Natural killer cell (primary cell): Measurements from ENCODE around the gene ESYT2. TPM values are rescaled to one million over a fixed set of nuclear protein-coding genes. Genes with fewer than 3 reads are reported as not detected.
"Not testable (repeated sequence)": the region's sequence is repeated elsewhere in the genome, so short reads cannot be mapped to it uniquely, and the experiment has no call there.

Source experiments
- ATAC-seq, 3 donors: fragments of 150-1000 bp in 2 of 3; fragments of 200-7000 bp in 1 of 3; cut with Tn5 transposase; 1 replicate in 1 of 3; 2 replicates in 2 of 3; pipeline ENCODE4 v1.10.0; 2021; ENCODE audit warnings: mild to moderate bottlenecking in 2 of 3, moderate library complexity in 2 of 3
- DNase-seq, 2 donors: peaks; one replicate each; pipeline versions ENCODE4 v3.0.0 to v3.0.0-alpha.2; 2013 to 2021; ENCODE audit warnings: mixed read lengths in 1 of 2
- H3K27ac ChIP-seq: one replicate; pipeline ENCODE4 v1.5.1; 2013; ENCODE audit warnings: mild to moderate bottlenecking, low read length
- H3K27me3 ChIP-seq: one replicate; pipeline ENCODE4 v1.6.1; 2013; ENCODE audit warnings: low read length; ENCODE audit not compliant: control insufficient read depth, insufficient read depth
- H3K36me3 ChIP-seq: one replicate; pipeline ENCODE4 v1.6.1; 2013; ENCODE audit warnings: low read length; ENCODE audit not compliant: control insufficient read depth, insufficient read depth
- H3K4me1 ChIP-seq: one replicate; pipeline ENCODE4 v1.6.1; 2013; ENCODE audit warnings: low read length; ENCODE audit not compliant: control insufficient read depth, insufficient read depth
- H3K4me3 ChIP-seq: one replicate; pipeline ENCODE4 v1.5.1; 2013; ENCODE audit warnings: low read length
- H3K9me3 ChIP-seq: one replicate; pipeline ENCODE4 v1.6.1; 2013; ENCODE audit warnings: low read length; ENCODE audit not compliant: control insufficient read depth, insufficient read depth
- H3K27ac Mint-ChIP-seq, 2 donors: one replicate each; pipeline ENCODE4 v1.8.0; 2022; ENCODE audit warnings: mild to moderate bottlenecking in 2 of 2, mixed read lengths in 2 of 2, moderate library complexity in 1 of 2
- H3K27me3 Mint-ChIP-seq, 2 donors: one replicate each; pipeline ENCODE4 v1.8.0; 2022; ENCODE audit warnings: low read depth in 2 of 2, mixed read lengths in 2 of 2
- H3K36me3 Mint-ChIP-seq: one replicate; pipeline ENCODE4 v1.8.0; 2022; ENCODE audit warnings: mixed read lengths
- H3K4me1 Mint-ChIP-seq, 2 donors: one replicate each; pipeline ENCODE4 v1.8.0; 2022; ENCODE audit warnings: mixed read lengths in 2 of 2
- H3K4me3 Mint-ChIP-seq: one replicate; pipeline ENCODE4 v1.8.0; 2022; ENCODE audit warnings: mild to moderate bottlenecking, moderate library complexity, mixed read lengths
- H3K9me3 Mint-ChIP-seq, 2 donors: one replicate each; pipeline ENCODE4 v1.8.0; 2022; ENCODE audit warnings: mixed read lengths in 2 of 2
- WGBS: methylation state at CpG from one replicate; pipeline ENCODE4 v1.1.7; 2013; ENCODE audit warnings: missing lambda C conversion rate; ENCODE audit not compliant: insufficient coverage; 5-methylcytosine and 5-hydroxymethylcytosine counted together
- intact Hi-C: fragments of 100-400 bp; cut with micrococcal nuclease; formaldehyde crosslinking; loops from one replicate; pipeline ENCODE4 v1.14.2; 2022
- total RNA-seq, 4 donors: library from RNA; stranded (reverse); fragments of 120-200 nt in 1 of 4; gene quantifications; one replicate each; pipeline versions ENCODE4 v1.2.3 to v1.2.4, GENCODE V29; 2013 to 2022
- TF ChIP-seq, protein P1 (sequence below): fragments of 200-600 bp; IDR thresholded peaks from one replicate; pipeline ENCODE4 v1.8.0; 2022; ENCODE audit warnings: antibody characterized with exemption

ESYT2 gene
- total RNA-seq, 3 donors from 2014 or later (not counting 1 experiment from before 2014, with no cell fraction given): 137 to 163 (median 160) TPM

DNA sequence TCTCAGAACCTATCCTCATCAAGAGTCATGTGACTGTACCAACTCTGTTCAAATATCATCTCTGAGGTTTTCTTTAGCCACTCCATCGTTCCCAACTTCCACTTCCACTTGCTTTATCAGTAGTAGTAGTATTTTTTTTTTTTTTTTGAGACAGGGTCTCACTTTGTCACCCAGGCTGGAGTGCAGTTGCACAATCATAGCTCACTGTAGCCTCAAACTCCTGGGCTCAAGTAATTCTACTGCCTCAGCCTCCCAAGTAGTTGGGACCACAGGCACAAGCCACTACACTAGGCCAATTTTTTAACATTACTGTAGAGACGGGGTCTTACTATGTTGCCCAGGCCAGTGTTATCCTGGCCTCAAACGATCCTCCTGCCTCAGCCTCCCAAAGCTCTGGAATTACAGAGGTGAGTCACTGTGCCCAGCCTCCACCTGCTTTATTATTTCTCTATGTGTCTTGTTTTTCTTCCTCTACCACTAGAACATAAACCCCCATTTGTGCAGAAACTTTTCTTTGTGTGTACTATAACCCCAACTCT lies 130.6 kb downstream of the ESYT2 start:
- Mint-ChIP-seq H3K9me3 (no peaks in the 10 kb centered on the region), H3K27ac (peak overlapping the region in 1 of 2 donors; percentile 2), H3K4me3 (no peak overlapping the region), H3K4me1 (peaks cover 21 to 30% of the 10 kb centered on the region in 2 donors), H3K36me3 (no peaks in the 10 kb centered on the region), H3K27me3 (no peaks in the 10 kb centered on the region)
- Histone ChIP-seq H3K27me3 (no peaks in the 10 kb centered on the region), H3K36me3 (peaks cover 3% of the 10 kb centered on the region), H3K4me3 (no peak overlapping the region), H3K9me3 (no peaks in the 10 kb centered on the region), H3K4me1 (peaks cover 14% of the 10 kb centered on the region), H3K27ac (no peak overlapping the region)
- 85% methylated on average over 2 of the region's 3 CpGs for WGBS
- no peak for DNase-seq
- intact Hi-C loops: no loop called here
- no peak for ATAC-seq
- TF ChIP-seq, protein P1, sequence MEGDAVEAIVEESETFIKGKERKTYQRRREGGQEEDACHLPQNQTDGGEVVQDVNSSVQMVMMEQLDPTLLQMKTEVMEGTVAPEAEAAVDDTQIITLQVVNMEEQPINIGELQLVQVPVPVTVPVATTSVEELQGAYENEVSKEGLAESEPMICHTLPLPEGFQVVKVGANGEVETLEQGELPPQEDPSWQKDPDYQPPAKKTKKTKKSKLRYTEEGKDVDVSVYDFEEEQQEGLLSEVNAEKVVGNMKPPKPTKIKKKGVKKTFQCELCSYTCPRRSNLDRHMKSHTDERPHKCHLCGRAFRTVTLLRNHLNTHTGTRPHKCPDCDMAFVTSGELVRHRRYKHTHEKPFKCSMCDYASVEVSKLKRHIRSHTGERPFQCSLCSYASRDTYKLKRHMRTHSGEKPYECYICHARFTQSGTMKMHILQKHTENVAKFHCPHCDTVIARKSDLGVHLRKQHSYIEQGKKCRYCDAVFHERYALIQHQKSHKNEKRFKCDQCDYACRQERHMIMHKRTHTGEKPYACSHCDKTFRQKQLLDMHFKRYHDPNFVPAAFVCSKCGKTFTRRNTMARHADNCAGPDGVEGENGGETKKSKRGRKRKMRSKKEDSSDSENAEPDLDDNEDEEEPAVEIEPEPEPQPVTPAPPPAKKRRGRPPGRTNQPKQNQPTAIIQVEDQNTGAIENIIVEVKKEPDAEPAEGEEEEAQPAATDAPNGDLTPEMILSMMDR: no peak

DNA sequence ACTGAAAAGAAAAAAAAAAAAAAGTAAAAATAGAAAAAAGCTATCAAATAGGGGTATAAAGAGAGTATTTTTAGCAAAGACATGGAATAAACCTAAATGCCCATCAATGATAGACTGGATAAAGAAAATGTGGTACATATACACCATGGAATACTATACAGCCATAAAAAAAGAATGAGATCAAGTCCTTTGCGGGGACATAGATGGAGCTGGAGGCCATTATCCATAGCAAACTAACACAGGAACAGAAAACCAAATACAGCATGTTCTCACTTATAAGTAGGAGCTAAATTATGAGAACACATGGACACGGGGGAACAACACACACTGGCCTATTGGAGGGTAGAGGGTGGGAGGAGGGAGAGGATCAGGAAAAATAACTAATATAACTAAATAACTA lies 131.7 kb downstream of the ESYT2 start:
- H3K27me3 Mint-ChIP-seq, H3K27me3 ChIP-seq, H3K9me3 ChIP-seq, intact Hi-C loops, H3K9me3 Mint-ChIP-seq, DNase-seq, H3K36me3 Mint-ChIP-seq, H3K4me3 Mint-ChIP-seq, H3K36me3 ChIP-seq, H3K4me3 ChIP-seq, ATAC-seq, H3K27ac ChIP-seq, H3K27ac Mint-ChIP-seq: not testable (repeated sequence)
- peaks cover 11% of the 10 kb centered on the region for H3K4me1 ChIP-seq
- no CpG with 5 or more reads among the region's 2 CpGs for WGBS
- peaks cover 17 to 20% of the 10 kb centered on the region in 2 donors for H3K4me1 Mint-ChIP-seq

GRCh38 chr7:158695726-158696452 lies 133.4 kb downstream of the ESYT2 start:
- intact Hi-C loops: loop anchor here (1.0 kb wide), 1 partner anchor 281 kb away; no protein-coding TSS in a partner anchor
- no peaks in the 10 kb centered on the region for H3K27me3 ChIP-seq
- no peaks in the 10 kb centered on the region for H3K9me3 ChIP-seq
- Mint-ChIP-seq H3K4me3 (peak overlapping the region; percentile 70), H3K27me3 (no peaks in the 10 kb centered on the region), H3K27ac (peak overlapping the region; percentile 50 to 73), H3K36me3 (no peaks in the 10 kb centered on the region), H3K9me3 (no peaks in the 10 kb centered on the region), H3K4me1 (peaks cover 15 to 17% of the 10 kb centered on the region in 2 donors)
- H3K36me3 ChIP-seq: peaks cover 3% of the 10 kb centered on the region
- peaks cover 11% of the 10 kb centered on the region for H3K4me1 ChIP-seq
- H3K4me3 ChIP-seq: no peak overlapping the region
- H3K27ac ChIP-seq: no peak overlapping the region
- TF ChIP-seq, protein P1: peak; percentile 48
- WGBS: 59% methylated on average over 10 of the region's 10 CpGs
- ATAC-seq: peak; percentile 88 to 98 (median 97)
- peak in 1 of 2 donors; percentile 84 for DNase-seq

DNA sequence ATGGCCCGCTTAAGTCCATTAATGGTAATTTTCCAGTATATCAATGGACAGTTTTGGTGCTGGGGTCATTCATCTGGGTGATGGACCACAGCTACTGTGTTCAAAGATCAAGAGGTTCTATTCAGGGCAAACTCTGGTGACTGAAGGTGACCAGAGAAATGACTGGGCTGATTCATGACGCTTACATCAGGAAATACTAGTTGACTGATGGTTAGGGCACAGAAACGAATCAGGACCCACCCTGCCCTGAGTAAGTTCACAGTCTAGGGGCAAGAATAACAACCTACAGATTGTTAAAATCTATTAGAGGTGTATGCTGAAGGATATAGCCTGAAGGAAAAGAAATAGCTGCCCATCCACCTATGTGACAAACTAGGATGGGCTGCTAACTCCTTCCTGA lies 134.3 kb downstream of the ESYT2 start:
- Histone ChIP-seq H3K36me3 (peaks cover 3% of the 10 kb centered on the region), H3K9me3 (no peaks in the 10 kb centered on the region), H3K27me3 (no peaks in the 10 kb centered on the region), H3K4me1 (peaks cover 11% of the 10 kb centered on the region), H3K4me3 (no peak overlapping the region), H3K27ac (no peak overlapping the region)
- no peak overlapping the region for H3K4me3 Mint-ChIP-seq
- no peaks in the 10 kb centered on the region for H3K9me3 Mint-ChIP-seq
- TF ChIP-seq, protein P1: no peak
- peak overlapping the region in 1 of 2 donors; percentile 2 for H3K27ac Mint-ChIP-seq
- peaks cover 15 to 17% of the 10 kb centered on the region in 2 donors for H3K4me1 Mint-ChIP-seq
- 58% methylated on average over 3 of the region's 3 CpGs for WGBS
- ATAC-seq (no peak), DNase-seq (no peak)
- intact Hi-C loops: no loop called here
- H3K36me3 Mint-ChIP-seq: no peaks in the 10 kb centered on the region
- no peaks in the 10 kb centered on the region for H3K27me3 Mint-ChIP-seq
